Esophagus (tissue), 2 donors: ENCODE results near the gene RHEB. TPM values are rescaled to one million over a fixed set of nuclear protein-coding genes. Genes with fewer than 3 reads are reported as not detected.

Experiments used
- H3K27ac ChIP-seq, 2 donors: one replicate each; pipeline ENCODE4 v1.5.1; 2013; ENCODE audit warnings: low read depth in 2 of 2, mild to moderate bottlenecking in 2 of 2, inconsistent platforms in 1 of 2, low read length in 1 of 2, moderate library complexity in 1 of 2
- H3K27me3 ChIP-seq, 2 donors: one replicate each; pipeline ENCODE4 v1.6.1; 2013; ENCODE audit warnings: low read length in 2 of 2, control low read depth in 1 of 2, mild to moderate bottlenecking in 1 of 2; ENCODE audit not compliant: insufficient read depth in 2 of 2, control insufficient read depth in 1 of 2
- H3K36me3 ChIP-seq, 2 donors: one replicate each; pipeline ENCODE4 v1.6.1; 2013; ENCODE audit warnings: low read length in 1 of 2; ENCODE audit not compliant: control insufficient read depth in 2 of 2, insufficient read depth in 2 of 2
- H3K4me1 ChIP-seq, 2 donors: one replicate each; pipeline ENCODE4 v1.6.1; 2013; ENCODE audit warnings: low read length in 1 of 2; ENCODE audit not compliant: control insufficient read depth in 2 of 2, insufficient read depth in 2 of 2
- H3K4me3 ChIP-seq, 2 donors: one replicate each; pipeline ENCODE4 v1.5.1; 2013; ENCODE audit warnings: low read length in 2 of 2, mild to moderate bottlenecking in 2 of 2, low read depth in 1 of 2, moderate library complexity in 1 of 2
- H3K9me3 ChIP-seq, 2 donors: one replicate each; pipeline ENCODE4 v1.6.1; 2013; ENCODE audit warnings: mild to moderate bottlenecking in 2 of 2, low read depth in 1 of 2, low read length in 1 of 2, moderate library complexity in 1 of 2; ENCODE audit not compliant: control insufficient read depth in 2 of 2, insufficient read depth in 1 of 2
- WGBS, 2 donors: extraction: QIAGEN DNeasy Blood & Tissue Kit; methylation state at CpG; one replicate each; pipeline ENCODE4 v1.1.7; 2013; 5-methylcytosine and 5-hydroxymethylcytosine counted together
- polyA plus RNA-seq, 2 donors: library from polyadenylated mRNA; stranded (reverse); fragments of 200-250 nt; gene quantifications; one replicate each; pipeline ENCODE4 v1.2.3, GENCODE V29; 2013
- donor health status: healthy with polysubstance abuse.
- donor health status: Bipolar disorder and iron deficiency.

Gene RHEB
- polyA plus RNA-seq, 2 donors = 48.5 to 58.2 TPM

DNA sequence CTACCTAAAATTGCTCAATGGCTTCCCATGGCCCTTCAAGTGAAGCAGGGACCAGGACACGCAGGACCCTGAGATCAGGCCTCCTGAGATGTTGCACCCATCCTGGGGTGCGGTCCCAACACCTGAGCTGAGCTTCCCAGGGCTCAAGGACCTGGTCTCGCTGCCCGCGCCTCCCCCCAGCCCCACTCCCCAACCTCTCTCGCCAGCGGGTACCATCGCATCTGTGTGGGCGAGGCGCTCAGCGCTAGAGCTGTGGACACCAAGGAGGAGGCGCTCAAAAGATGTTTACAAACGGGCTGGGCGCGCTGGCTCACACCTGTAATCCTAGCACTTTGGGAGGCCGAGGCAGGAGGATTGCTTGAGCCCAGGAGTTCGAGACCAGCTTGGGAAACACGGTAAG lies 72.4 kb downstream of the RHEB start:
- peaks cover 0 to 4% of the 10 kb centered on the region in 2 donors for H3K4me1 ChIP-seq
- no peaks in the 10 kb centered on the region for H3K36me3 ChIP-seq
- no peaks in the 10 kb centered on the region for H3K27me3 ChIP-seq
- WGBS, 2 donors = 96 to 98% methylated on average over 18 of the region's 18 CpGs
- no peak overlapping the region for H3K4me3 ChIP-seq
- no peaks in the 10 kb centered on the region for H3K9me3 ChIP-seq
- no peak overlapping the region for H3K27ac ChIP-seq

DNA sequence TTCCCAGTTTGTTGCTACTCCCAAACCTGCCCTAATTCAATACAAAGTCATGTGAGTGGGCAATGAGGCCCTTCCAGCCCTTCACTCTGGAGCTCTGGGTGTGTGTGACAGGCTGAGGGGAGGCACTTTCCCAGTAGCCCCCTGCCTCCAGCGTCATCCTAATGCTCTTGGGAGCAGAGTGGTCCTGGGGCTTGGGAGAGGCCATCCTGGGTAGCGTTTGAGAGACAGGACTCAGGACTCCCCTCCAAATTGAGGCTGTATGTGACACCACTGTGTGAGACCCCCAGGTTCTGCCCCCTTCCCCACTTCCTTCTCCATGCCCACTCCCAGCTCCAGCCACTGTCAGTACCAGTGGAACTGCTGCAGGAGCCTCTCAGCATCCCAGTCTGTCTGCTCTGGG lies 73.3 kb downstream of the RHEB start:
- Histone ChIP-seq H3K4me3 (no peak overlapping the region), H3K36me3 (no peaks in the 10 kb centered on the region), H3K9me3 (no peaks in the 10 kb centered on the region), H3K4me1 (peaks cover 0 to 4% of the 10 kb centered on the region in 2 donors), H3K27ac (no peak overlapping the region), H3K27me3 (no peaks in the 10 kb centered on the region)
- WGBS, 2 donors = 92 to 95% methylated on average over 2 of the region's 2 CpGs

DNA sequence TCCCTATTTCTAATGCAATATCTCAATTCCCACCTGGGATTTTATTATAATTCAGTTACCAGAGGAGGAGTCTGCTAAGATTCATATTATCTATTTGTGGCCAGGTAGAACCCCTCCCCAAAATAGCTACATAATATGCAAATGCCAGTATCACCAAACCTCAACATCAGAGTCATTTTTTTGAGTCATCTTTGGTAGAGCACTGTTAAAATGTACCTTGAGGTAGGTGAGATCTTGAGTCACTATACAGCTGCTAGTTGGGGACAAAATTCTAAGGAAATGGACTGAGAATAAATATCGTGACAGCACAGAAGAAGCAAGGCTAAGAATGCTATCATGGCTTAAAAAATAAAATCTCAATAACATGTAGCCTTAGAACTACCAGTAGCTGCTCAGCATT lies 75.1 kb downstream of the RHEB start:
- Histone ChIP-seq H3K27me3 (no peaks in the 10 kb centered on the region), H3K9me3 (no peaks in the 10 kb centered on the region), H3K4me3 (no peak overlapping the region), H3K36me3 (no peaks in the 10 kb centered on the region), H3K4me1 (peaks cover 0 to 4% of the 10 kb centered on the region in 2 donors), H3K27ac (no peak overlapping the region)
- WGBS, 2 donors = 79 to 88% methylated on average over 1 of the region's 1 CpG

DNA sequence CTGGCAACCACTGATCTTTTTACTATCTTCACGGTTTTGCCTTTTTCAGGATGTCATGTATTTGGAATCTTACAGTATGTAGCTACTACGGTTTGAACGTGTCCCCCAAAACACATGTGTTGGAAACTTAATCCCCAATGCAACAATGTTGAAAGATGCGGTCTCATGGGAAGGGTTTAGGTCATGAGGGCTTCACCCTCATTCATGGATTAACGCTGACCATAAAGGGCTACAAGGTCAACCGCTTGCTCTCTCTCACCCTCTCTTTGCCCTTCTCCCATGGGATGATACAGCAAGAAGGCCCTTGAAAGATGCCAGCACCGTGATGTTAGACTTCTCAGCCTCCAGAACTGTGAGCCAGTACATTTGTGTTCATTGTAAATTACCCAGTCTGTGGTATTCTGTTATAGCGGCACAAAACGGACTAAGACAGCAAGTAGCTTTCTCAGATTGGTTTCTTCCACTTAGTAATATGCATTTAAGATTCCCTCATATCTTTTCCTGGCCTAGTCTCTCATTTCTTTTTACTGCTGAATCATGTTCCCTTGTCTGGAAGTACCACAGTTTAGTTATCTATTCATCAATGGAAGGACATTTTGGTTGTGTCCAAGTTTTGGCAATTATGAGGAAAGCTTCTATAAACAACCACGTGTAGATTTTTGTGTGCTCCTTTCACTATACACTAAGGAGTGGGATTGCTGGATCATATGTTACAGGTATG lies 76.8 kb downstream of the RHEB start:
- Histone ChIP-seq H3K4me3 (no peak overlapping the region), H3K4me1 (no peaks in the 10 kb centered on the region), H3K9me3 (no peaks in the 10 kb centered on the region), H3K27me3 (no peaks in the 10 kb centered on the region), H3K27ac (no peak overlapping the region), H3K36me3 (no peaks in the 10 kb centered on the region)
- WGBS, 2 donors = 80% methylated on average over 10 of the region's 10 CpGs

DNA sequence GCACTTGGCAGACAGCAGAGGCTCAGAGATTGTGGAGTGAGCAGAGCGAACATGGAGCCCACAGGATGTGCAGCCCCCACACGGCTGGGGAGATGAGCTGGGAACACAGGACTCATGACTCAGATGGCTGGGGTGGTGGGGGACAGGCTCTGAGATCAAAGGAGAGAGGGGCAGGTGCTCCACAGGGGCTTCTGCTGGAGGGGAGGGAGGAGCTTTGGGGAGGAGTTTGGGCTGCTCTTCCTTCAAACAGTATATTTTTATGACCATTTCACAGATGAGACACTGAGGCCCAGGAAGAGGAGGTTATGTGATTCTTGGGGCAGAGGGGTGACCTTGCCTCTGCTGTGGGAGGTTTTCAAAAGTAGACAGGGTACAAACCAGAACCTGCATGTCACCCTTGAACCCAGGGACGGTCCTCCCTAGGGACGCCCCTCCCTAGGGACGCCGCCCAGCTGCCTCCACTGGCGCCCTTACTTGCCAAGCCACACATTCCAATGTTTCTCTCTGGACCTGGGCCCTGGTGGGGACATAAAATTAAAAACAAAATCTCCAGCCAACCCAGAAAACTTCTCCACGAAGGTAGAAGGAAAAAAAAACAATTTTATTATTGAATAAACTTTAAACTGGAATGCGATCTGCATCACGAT lies 78.8 kb downstream of the RHEB start:
- Histone ChIP-seq H3K4me1 (no peaks in the 10 kb centered on the region), H3K36me3 (no peaks in the 10 kb centered on the region), H3K9me3 (no peaks in the 10 kb centered on the region), H3K27ac (no peak overlapping the region), H3K27me3 (no peaks in the 10 kb centered on the region), H3K4me3 (no peak overlapping the region)
- 52 to 54% methylated on average over 10 of the region's 10 CpGs for WGBS, 2 donors

DNA sequence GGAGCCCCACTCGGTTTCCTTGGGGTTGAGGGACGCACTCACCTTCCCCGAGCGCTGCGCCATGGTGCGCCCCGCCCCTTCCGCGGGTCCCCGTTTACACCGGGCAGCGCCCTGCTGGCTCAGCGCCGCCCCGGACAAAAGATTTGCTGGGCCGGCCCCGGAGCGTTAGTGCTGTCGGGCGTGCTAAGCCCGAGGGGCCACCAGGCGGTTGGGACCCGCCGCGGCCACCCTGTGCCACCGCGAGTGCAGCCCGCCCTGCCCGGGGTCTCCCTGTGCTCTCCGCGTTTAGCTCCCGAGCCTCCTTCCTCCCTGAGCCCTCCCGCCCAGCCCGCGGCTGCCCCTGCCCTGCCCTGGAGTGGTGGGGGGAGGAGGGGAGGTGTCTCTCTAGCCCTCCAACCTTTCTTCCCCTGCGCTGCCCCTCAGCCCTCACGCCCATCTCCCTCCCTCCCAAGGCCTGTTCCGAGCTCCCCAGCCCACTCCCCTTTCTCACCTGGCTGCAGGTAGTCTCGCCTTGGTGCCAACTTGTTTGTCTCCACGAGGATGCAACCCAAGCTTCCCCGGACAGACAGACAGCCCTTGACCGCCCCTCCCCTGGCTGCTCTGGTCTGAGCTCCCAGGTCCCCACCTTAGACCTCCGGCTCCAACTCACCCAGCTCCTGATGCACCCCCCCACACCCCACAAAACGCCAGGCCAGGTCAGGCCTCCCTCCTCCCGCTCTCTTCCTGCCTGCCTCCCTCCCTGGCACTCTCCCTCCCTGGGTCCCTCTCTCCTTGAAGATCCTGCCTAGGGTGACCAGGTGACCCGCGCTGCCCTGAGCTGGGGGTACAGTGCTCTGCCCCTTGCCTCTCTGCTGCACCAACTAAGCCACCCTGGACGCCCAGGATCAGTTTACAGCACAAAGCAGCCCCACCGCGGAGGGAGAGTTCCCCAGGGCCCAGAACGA lies 79.6 kb downstream of the RHEB start, which contains the start of gene CRYGN:
Gene CRYGN (minus strand): TSS at position 287 of the 944 bp plus-strand sequence. CDS start 224 bp downstream, at position 63.
- Histone ChIP-seq H3K27ac (no peak within 1 kb of the TSS), H3K4me1 (no peaks in the 10 kb centered on the region), H3K4me3 (no peak within 1 kb of the TSS), H3K27me3 (no peaks in the 10 kb centered on the region), H3K9me3 (no peaks in the 10 kb centered on the region), H3K36me3 (no peaks in the 10 kb centered on the region)
- WGBS, 2 donors = 19 to 22% methylated on average over 38 to 50 of the region's 51 CpGs

DNA sequence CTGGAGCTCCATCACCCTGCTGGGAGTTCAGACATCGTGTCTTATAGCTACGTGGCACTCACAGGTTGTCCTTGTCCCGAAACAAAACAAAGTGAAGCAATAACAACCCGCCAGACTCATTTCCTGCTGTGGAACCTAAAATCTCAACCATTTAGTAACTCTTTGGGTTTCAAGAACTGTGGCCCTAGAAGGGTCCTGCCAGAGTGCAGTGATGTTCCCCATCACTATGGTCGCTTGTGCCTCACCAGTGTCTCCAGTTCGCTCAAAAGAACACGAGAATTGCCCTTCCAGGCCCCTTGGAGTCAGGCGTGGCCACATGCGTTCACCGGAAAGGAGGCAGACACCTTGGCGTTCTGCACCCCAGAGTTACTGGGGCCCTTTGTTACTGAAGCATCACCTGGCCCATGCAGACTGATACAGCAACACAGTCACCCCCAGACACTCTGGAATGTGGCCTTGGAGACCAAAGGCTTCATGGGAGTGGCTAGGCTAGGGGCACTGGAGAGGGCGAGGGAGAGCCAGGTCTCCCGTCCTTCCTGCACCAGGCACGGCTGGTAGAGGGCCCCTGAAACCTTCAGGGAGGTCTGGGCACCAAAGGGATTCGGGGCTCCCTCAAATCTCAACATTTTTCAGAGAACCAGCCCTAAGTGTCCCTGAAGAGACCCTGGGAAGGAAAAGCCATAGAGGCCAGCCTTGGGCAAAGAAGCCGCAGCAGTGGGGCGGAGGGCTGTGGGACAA lies 80.7 kb downstream of the RHEB start:
- Histone ChIP-seq H3K27me3 (no peaks in the 10 kb centered on the region), H3K4me1 (no peaks in the 10 kb centered on the region), H3K27ac (no peak overlapping the region), H3K4me3 (no peak overlapping the region), H3K36me3 (no peaks in the 10 kb centered on the region), H3K9me3 (no peaks in the 10 kb centered on the region)
- WGBS, 2 donors = 90 to 92% methylated on average over 17 of the region's 17 CpGs

DNA sequence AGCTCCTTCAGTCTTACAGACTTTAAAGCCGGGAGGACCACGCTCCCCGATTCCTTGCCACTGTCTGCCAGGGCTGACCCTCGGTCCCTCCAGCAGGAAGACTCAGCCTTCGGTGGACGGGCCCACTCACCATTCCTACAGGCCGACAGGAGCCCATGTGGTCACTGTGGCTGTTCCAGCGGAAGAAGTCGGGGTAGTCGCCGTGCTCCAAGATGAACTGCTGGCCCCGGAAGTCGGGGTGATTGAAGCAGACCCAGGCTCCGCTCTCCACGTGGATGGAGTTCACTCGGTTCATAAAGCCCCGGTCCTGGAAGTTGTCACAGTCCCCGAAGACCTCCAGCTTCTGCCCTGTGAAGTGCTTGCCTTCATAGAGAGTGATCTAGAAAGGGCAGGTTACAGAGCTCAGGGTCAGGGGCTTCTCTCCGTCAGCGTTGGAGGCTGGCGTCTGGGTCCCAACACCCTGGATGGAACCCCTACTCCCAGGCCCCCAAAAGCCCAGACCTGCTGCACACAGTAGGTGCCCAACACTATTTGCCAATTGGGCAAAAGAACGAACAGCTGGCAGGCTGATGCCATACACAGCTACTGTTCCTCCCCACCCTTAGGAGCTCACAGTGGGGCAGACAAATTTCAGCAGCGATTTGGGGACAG lies 81.7 kb downstream of the RHEB start:
- 91 to 93% methylated on average over 23 of the region's 23 CpGs for WGBS, 2 donors
- H3K9me3 ChIP-seq = no peaks in the 10 kb centered on the region
- H3K27me3 ChIP-seq = no peaks in the 10 kb centered on the region
- no peak overlapping the region for H3K4me3 ChIP-seq
- peaks cover 0 to under 1% of the 10 kb centered on the region in 2 donors for H3K4me1 ChIP-seq
- no peak overlapping the region for H3K27ac ChIP-seq
- no peaks in the 10 kb centered on the region for H3K36me3 ChIP-seq
